Bronchial smooth muscle cell (primary cell): Measurements from ENCODE around the gene KLHL7. TPM values are rescaled to one million over a fixed set of nuclear protein-coding genes. Genes with fewer than 3 reads are reported as not detected.

Experiments
- total RNA-seq: library from RNA; depleted of rRNA; stranded (reverse); fragments of >200 nt; gene quantifications from 2 replicates; pipeline ENCODE4 v1.2.1, GENCODE V29; 2014

The KLHL7 gene
- total RNA-seq, result 21.6 and 31.5 TPM in 2 replicates

DNA sequence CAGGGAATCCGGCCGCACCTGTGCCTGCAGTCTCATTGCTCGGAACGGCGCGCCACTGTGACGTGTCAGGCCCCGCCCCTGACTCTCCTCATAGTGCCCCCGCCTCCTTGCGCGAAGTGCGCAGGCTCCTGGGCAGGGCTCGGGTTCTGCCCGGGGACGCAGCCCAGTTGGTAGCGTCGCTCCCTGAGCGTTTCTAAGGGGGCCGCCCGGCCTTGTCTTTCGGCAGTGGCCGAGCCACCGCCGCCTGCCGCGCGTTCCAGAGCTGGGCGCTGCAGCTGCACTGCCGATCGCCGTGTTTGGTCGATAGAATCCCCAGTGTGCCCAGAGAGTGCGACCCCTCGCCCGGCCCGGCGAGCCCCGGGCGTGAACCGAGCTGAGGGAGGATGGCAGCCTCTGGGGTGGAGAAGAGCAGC, at the start of gene KLHL7:
Gene KLHL7 (plus strand): TSS at position 142 of the 413 bp plus-strand sequence. CDS start 242 bp downstream, at position 384.

GRCh38 chr7:23181684-23182553, 76.3 kb downstream of the KLHL7 start, which contains the start of gene NUP42:
TSS of gene NUP42 (plus strand) at chr7:23182048. CDS start at chr7:23182086, 38 bp downstream.

Other genes with a start within 250 kb of the KLHL7 start
- 118 and 123 TPM in 2 replicates for gene HYCC1, start 91.7 kb upstream of the KLHL7 start, total RNA-seq
- 21.1 and 23.9 TPM in 2 replicates for gene NUP42, start 76.3 kb downstream of the KLHL7 start, total RNA-seq
- 264 and 417 TPM in 2 replicates for gene GPNMB, start 141.0 kb downstream of the KLHL7 start, total RNA-seq
- gene MALSU1, start 193.6 kb downstream of the KLHL7 start, total RNA-seq, result 61.6 and 66.0 TPM in 2 replicates